MM.1S (cell line): Measurements from ENCODE around the gene ANAPC5.

Experiments
- CTCF ChIP-seq: fragments of 300-600 bp; sonication (generic); IDR thresholded peaks from 2 replicates; pipeline ENCODE4 v1.5.1; 2016; ENCODE audit warnings: antibody characterized with exemption, low read length, mixed read lengths
- EZH2phosphoT487 ChIP-seq: fragments of 300-600 bp; sonication (generic); IDR thresholded peaks from 2 replicates; pipeline ENCODE4 v1.6.1; 2018; ENCODE audit warnings: antibody characterized with exemption, low read length

DNA sequence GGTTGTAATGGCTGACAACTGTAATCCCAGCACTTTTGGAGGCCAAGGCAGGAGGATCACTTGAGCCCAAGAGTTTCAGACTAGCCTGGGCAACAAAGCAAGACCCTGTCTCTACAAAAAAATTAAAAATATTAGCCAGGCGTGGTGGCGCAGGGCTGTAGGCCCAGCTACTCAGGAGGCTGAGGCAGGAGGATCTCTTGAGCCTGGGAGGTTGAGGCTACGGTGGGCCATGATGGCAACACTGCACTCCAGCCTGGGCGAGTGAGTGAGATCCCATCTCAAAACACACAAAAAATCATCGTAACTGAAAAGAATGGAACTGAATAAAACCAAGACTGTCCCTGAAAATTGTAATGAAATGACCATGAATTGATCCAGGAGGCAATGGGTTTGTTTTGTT lies 61.8 kb downstream of the ANAPC5 start:
- TF ChIP-seq CTCF (no peak), EZH2phosphoT487 (no peak)
